HUES6 (cell line): ENCODE measurements around the gene ATG14.
"Not testable (repeated sequence)": the region's sequence is repeated elsewhere in the genome, so short reads cannot be mapped to it uniquely, and the experiment has no call there.

ENCODE experiments used
- H3K27ac ChIP-seq: 2 replicates; pipeline ENCODE4 v1.7.0; 2013; ENCODE audit warnings: low read depth, mild to moderate bottlenecking, low read length, inconsistent platforms
- H3K27me3 ChIP-seq: 2 replicates; pipeline ENCODE4 v1.6.1; 2013; ENCODE audit warnings: low read length; ENCODE audit not compliant: control insufficient read depth, insufficient read depth
- H3K36me3 ChIP-seq: 2 replicates; pipeline ENCODE4 v1.6.1; 2013; ENCODE audit warnings: low read length; ENCODE audit not compliant: control insufficient read depth, insufficient read depth
- H3K4me1 ChIP-seq: 2 replicates; pipeline ENCODE4 v1.6.1; 2013; ENCODE audit warnings: low read length; ENCODE audit not compliant: control insufficient read depth, insufficient read depth
- H3K4me3 ChIP-seq: 2 replicates; pipeline ENCODE4 v1.5.1; 2013; ENCODE audit warnings: low read depth, low read length
- H3K9ac ChIP-seq: one replicate; pipeline ENCODE4 v1.6.1; 2013; ENCODE audit warnings: mild to moderate bottlenecking, low read length
- H3K9me3 ChIP-seq: 2 replicates; pipeline ENCODE4 v1.6.1; 2013; ENCODE audit warnings: low read depth, low read length; ENCODE audit not compliant: control insufficient read depth, insufficient read depth

ATG14 gene

DNA sequence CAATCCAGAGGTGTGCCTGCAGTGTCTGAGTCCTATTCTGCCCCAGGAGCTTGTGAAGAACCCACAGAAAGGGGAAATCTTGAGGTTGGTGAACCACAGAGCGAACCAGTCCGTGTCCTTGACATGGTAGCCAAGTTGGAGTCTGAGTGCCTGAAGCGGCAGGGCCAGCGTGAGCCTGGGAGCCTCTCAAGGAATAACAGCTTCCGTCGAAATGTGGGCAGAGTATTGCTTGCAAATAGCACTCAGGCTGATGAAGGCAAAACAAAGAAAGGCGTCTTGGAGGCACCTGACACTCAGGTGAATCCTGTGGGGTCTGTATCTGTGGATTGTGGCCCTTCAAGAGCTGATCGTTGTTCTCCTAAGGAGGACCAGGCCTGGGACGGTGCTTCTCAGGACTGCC lies 60.5 kb downstream of the ATG14 start:
- H3K9me3 ChIP-seq, result no peaks in the 10 kb centered on the region
- H3K27ac ChIP-seq, result no peak overlapping the region
- H3K27me3 ChIP-seq, result no peaks in the 10 kb centered on the region
- H3K36me3 ChIP-seq, result peaks cover 32% of the 10 kb centered on the region
- no peak overlapping the region for H3K4me3 ChIP-seq
- H3K4me1 ChIP-seq, result 0 out of 2 replicates have a peak, but pooled peaks cover 4% of the 10 kb centered on the region
- no peak overlapping the region for H3K9ac ChIP-seq

DNA sequence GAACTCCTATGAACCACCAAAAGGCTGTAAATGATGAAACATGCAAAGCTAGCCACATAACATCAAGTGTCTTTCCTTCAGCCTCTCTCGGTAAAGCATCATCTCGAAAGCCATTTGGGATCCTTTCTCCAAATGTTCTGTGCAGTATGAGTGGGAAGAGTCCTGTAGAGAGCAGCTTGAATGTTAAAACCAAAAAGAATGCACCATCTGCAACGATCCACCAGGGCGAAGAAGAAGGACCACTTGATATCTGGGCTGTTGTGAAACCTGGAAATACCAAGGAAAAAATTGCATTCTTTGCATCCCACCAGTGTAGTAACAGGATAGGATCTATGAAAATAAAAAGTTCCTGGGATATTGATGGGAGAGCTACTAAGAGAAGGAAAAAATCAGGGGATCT lies 61.2 kb downstream of the ATG14 start:
- Histone ChIP-seq H3K4me3 (no peak overlapping the region), H3K4me1 (0 out of 2 replicates have a peak, but pooled peaks cover 4% of the 10 kb centered on the region), H3K36me3 (peaks cover 32% of the 10 kb centered on the region), H3K9ac (no peak overlapping the region), H3K9me3 (no peaks in the 10 kb centered on the region), H3K27me3 (no peaks in the 10 kb centered on the region), H3K27ac (no peak overlapping the region)

DNA sequence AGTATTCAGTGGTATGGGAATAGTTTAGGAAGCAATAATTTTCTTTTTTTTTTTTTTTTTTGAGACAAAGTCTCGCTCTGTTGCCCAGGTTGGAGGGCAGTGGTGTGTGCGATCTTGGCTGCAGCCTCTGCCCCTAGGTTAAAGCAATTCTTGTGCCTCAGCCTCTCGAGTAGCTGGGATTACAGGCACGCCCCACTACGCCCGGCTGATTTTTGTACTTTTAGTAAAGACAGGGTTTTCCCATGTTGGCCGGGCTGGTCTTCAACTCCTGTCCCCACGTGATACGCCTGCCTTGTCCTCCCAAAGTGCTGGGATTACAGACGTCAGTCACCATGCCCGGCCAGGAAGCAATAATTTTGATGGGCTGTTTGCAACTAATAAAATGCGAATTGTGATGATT lies 62.1 kb downstream of the ATG14 start:
- Histone ChIP-seq H3K27me3 (no peaks in the 10 kb centered on the region), H3K36me3 (peaks cover 27% of the 10 kb centered on the region), H3K4me1 (0 out of 2 replicates have a peak, but pooled peaks cover 4% of the 10 kb centered on the region), H3K9me3 (no peaks in the 10 kb centered on the region), H3K4me3 (no peak overlapping the region), H3K27ac (no peak overlapping the region), H3K9ac (no peak overlapping the region)

DNA sequence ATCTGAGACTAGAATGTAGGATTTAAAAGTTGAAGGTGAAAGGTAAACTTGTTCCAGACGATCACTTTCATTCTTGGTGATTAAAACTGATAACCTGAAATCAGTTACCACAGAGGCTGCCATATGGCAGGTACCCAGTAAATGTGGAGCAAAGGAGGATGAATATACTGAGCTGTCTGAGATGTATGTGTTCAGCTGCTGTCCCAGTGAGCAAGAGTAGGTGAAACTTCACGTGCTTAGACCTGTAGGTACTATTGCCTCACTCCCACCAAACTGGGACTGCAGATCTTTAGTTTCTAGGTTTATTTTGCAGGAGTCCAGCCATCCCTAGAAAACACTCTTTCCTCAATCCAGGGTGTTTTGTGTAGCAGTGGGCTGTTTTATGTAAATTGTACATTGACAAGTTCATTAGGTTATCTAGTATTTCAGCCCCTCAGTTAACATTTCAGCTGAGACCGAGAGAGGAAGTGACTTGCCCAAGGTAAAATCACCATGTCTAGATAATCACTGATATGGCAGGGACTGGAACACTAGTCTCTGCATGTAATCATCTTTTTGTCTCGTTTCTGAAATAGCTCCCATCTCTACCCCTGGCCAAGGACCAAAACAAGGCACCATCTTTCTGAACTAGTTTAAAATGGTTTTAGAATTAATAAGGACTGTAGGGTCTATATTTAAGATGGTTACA lies 62.7 kb downstream of the ATG14 start:
- Histone ChIP-seq H3K4me1 (no peaks in the 10 kb centered on the region), H3K9me3 (no peaks in the 10 kb centered on the region), H3K27ac (no peak overlapping the region), H3K36me3 (peaks cover 27% of the 10 kb centered on the region), H3K27me3 (no peaks in the 10 kb centered on the region), H3K4me3 (no peak overlapping the region), H3K9ac (no peak overlapping the region)

DNA sequence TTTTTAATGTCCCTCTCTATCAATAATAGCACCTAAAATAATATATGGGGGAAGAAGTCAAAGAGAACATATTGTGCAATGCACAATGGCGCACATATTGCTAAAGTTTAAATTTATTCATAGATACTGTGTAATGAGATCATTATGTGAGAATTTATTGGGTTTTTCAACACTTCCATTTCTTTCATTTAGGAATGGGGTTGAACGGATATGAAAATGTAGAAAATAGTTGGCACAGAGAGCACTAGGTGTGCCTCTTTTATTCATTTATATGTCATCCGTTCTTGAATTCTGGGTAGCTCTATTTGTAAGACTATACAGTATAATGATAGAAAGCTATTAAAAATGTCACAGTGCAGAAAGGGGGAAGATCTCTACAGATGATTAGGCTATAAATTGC lies 63.9 kb downstream of the ATG14 start:
- no peaks in the 10 kb centered on the region for H3K27me3 ChIP-seq
- no peaks in the 10 kb centered on the region for H3K4me1 ChIP-seq
- no peaks in the 10 kb centered on the region for H3K9me3 ChIP-seq
- peaks cover 25% of the 10 kb centered on the region for H3K36me3 ChIP-seq
- no peak overlapping the region for H3K27ac ChIP-seq
- no peak overlapping the region for H3K4me3 ChIP-seq
- H3K9ac ChIP-seq, result no peak overlapping the region

DNA sequence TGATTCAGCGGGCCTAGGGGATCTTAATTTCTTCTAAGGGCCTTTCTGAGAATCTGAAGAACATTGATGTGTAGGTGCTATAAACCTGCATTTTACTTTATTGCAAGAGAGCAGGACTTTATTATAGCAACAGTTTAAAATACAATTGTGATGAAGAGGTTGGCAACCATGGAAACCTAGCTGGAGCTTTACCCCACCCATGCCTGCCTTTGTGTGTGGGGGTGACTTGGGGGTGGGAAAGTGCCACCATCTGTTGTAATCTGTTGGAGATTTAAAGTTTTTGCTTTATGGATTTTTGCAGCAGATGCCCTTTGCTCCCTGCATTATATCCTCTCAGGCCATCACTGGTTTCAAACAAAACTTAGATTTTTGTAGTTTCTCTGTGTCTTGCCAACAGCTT lies 64.6 kb downstream of the ATG14 start:
- Histone ChIP-seq H3K27ac (no peak overlapping the region), H3K4me1 (no peaks in the 10 kb centered on the region), H3K36me3 (peaks cover 18% of the 10 kb centered on the region), H3K4me3 (no peak overlapping the region), H3K9ac (no peak overlapping the region), H3K27me3 (no peaks in the 10 kb centered on the region), H3K9me3 (no peaks in the 10 kb centered on the region)

DNA sequence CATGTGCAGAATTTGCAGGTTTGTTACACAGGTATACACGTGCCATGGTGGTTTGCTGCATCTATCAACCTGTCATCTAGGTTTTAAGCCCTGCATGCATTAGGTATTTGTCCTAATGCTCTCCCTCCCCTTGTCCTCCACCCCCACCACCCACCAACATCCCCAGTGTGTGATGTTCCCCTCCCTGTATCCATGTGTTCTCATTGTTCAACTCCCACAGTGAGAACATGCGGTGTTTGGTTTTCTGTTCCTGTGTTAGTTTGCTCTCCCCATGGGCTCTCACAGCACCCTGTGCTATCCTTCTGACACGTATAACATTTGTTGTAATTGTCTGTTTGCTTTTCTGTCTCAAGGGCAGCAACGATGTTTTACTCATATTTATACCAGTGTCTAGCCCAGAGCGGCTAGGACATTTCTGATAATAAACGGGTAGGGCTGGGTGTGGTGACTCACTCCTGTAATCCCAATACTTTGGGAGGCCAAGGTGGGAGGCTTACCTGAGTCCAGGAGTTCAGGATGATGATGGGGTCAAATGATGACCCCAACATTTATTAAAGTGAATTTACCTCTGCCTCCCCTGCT lies 67.0 kb downstream of the ATG14 start:
- H3K27ac ChIP-seq, H3K36me3 ChIP-seq, H3K4me3 ChIP-seq, H3K27me3 ChIP-seq, H3K4me1 ChIP-seq, H3K9ac ChIP-seq, H3K9me3 ChIP-seq: not testable (repeated sequence)

DNA sequence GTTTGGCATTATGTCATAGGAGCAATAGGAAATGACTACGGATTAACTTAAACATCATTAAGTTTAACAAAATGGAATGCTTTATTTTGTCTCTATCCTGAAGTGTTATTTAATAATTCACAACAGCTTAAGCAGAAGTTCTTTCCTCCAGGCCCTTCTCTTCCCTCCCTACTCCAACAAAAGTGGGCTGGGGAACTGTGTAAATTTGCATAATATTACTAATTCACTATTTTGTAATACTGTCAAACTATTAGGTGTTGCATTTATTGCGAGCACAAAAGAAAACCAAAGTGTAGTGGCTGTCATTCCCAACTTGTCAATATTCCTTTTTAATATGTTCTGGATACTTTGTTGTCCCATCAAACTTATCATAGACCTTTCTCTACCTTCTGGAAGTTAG lies 69.8 kb downstream of the ATG14 start:
- no peak overlapping the region for H3K4me3 ChIP-seq
- no peaks in the 10 kb centered on the region; the same call in 1 of the 2 replicates for H3K4me1 ChIP-seq
- H3K27me3 ChIP-seq, result no peaks in the 10 kb centered on the region
- no peak overlapping the region for H3K27ac ChIP-seq
- H3K9me3 ChIP-seq, result no peaks in the 10 kb centered on the region
- no peaks in the 10 kb centered on the region for H3K36me3 ChIP-seq
- no peak overlapping the region for H3K9ac ChIP-seq

DNA sequence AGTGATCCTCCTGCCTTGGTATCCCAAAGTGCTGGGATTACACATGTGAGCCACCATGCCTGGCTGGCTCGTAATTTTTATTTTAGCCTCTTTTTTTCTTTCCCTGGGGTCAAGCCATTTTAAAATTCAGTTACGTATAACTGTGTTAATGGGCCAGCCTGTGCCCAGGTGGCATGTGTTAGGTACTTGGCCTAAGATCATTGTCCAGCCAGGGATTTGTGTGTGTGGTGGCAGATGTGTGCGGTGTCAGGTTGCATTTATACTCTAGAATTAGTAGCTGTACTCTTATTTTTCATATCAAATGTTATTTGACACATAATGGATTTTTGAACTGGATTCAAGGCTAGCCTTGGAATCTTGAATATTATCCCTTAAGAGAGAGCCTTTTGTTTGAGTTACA lies 71.1 kb downstream of the ATG14 start:
- Histone ChIP-seq H3K27ac (no peak overlapping the region), H3K9ac (no peak overlapping the region), H3K9me3 (no peaks in the 10 kb centered on the region), H3K27me3 (no peaks in the 10 kb centered on the region), H3K4me1 (no peaks in the 10 kb centered on the region; the same call in 1 of the 2 replicates), H3K4me3 (no peak overlapping the region), H3K36me3 (no peaks in the 10 kb centered on the region)

DNA sequence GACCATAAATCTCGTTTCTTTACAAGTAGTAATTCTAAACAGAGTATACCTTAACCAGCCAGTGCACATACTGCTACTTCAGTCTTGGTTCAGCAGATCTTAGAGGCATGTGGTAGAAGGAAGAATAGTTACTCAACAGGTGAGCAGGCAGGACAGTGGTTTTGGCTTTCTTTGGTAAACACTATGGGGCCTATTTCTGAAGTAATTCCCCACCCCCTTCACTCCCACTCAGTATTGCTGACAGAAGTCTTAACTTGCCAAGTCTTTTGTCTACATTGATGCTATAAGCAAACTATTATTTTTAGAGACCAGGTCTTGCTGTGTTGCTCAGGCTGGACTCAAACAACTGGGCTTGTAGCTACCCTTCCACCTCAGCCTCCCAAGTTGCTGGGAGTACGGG lies 71.9 kb downstream of the ATG14 start:
- Histone ChIP-seq H3K36me3 (no peaks in the 10 kb centered on the region), H3K27ac (no peak overlapping the region), H3K27me3 (no peaks in the 10 kb centered on the region), H3K9ac (no peak overlapping the region), H3K4me1 (no peaks in the 10 kb centered on the region; the same call in 1 of the 2 replicates), H3K4me3 (no peak overlapping the region), H3K9me3 (no peaks in the 10 kb centered on the region)

DNA sequence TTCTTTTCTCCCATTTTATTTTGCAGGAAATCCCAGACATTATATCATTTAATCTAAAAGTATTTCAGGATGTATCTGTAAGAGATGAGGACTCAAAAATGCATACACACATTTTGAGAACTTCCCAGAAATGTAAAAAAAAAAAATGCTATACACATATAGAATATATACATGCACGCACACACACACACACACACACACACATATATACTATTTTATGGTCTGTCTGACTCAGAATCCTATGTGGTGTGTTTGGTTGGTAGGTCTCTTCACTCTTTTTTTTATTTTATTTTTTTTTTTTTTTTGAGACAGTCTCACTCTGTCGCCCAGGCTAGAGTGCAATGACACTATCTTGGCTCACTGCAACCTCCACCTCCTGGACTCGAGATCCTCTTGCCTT lies 74.9 kb downstream of the ATG14 start:
- Histone ChIP-seq H3K9me3 (no peaks in the 10 kb centered on the region), H3K36me3 (no peaks in the 10 kb centered on the region), H3K9ac (no peak overlapping the region), H3K27me3 (no peaks in the 10 kb centered on the region), H3K4me1 (peaks cover 6% of the 10 kb centered on the region), H3K27ac (no peak overlapping the region), H3K4me3 (no peak overlapping the region)
